ENCODE data around the gene DTNBP1.
A peak's percentile ranks its signal among the peaks of the same experiment; 100 is the strongest.
"Not testable (repeated sequence)": the region's sequence is repeated elsewhere in the genome, so short reads cannot be mapped to it uniquely, and the experiment has no call there.

The DTNBP1 gene

GRCh38 chr6:15550546-15551123 lies 112.2 kb downstream of the DTNBP1 start:
- no peaks in the 10 kb centered on the region for H3K9me3 ChIP-seq
- no peak overlapping the region for H3K4me3 ChIP-seq (ENCODE audit: low read depth in 1 of 2, low read length in 1 of 2)

GRCh38 chr6:15549371-15549770 lies 113.5 kb downstream of the DTNBP1 start:
- Histone ChIP-seq H3K27me3 (no peaks in the 10 kb centered on the region), H3K27ac (no peak overlapping the region), H3K9me3 (no peaks in the 10 kb centered on the region), H3K4me3 (ENCODE audit: low read depth in 1 of 2, low read length in 1 of 2) (no peak overlapping the region), H3K4me1 (ENCODE audit: control insufficient read depth in 1 of 2, insufficient read depth in 1 of 2, low read depth in 1 of 2, low read length in 1 of 2) (no peaks in the 10 kb centered on the region), H3K36me3 (no peaks in the 10 kb centered on the region)
- TF ChIP-seq CTCF (IDR thresholded peaks at IDR 0.05) = no peak

More at GRCh38 chr6:15550546-15551123, 112.2 kb downstream of the DTNBP1 start:
- Histone ChIP-seq H3K4me1 (ENCODE audit: control insufficient read depth in 1 of 2, insufficient read depth in 1 of 2, low read depth in 1 of 2, low read length in 1 of 2) (no peaks in the 10 kb centered on the region), H3K27me3 (no peaks in the 10 kb centered on the region), H3K36me3 (no peaks in the 10 kb centered on the region), H3K27ac (no peak overlapping the region)
- no peak for TF ChIP-seq CTCF (IDR thresholded peaks at IDR 0.05)

GRCh38 chr6:15547400-15547799 lies 115.4 kb downstream of the DTNBP1 start:
- Histone ChIP-seq H3K4me3 (ENCODE audit: low read depth in 1 of 2, low read length in 1 of 2) (no peak overlapping the region), H3K9me3 (no peaks in the 10 kb centered on the region), H3K36me3 (no peaks in the 10 kb centered on the region), H3K27ac (no peak overlapping the region), H3K4me1 (ENCODE audit: control insufficient read depth in 1 of 2, insufficient read depth in 1 of 2, low read depth in 1 of 2, low read length in 1 of 2) (peaks cover 13 to 14% of the 10 kb centered on the region in 2 experiments), H3K27me3 (no peaks in the 10 kb centered on the region)
- no peak for TF ChIP-seq CTCF (IDR thresholded peaks at IDR 0.05)

GRCh38 chr6:15546591-15546990 lies 116.2 kb downstream of the DTNBP1 start:
- Histone ChIP-seq H3K27ac (no peak overlapping the region), H3K4me3 (ENCODE audit: low read depth in 1 of 2, low read length in 1 of 2) (no peak overlapping the region), H3K36me3 (no peaks in the 10 kb centered on the region), H3K27me3 (no peaks in the 10 kb centered on the region), H3K4me1 (ENCODE audit: control insufficient read depth in 1 of 2, insufficient read depth in 1 of 2, low read depth in 1 of 2, low read length in 1 of 2) (peaks cover 15 to 17% of the 10 kb centered on the region in 2 experiments), H3K9me3 (no peaks in the 10 kb centered on the region)
- no peak for TF ChIP-seq CTCF (IDR thresholded peaks at IDR 0.05)

GRCh38 chr6:15544321-15544900 lies 118.4 kb downstream of the DTNBP1 start:
- H3K9me3 ChIP-seq = no peaks in the 10 kb centered on the region
- H3K27ac ChIP-seq = peak overlapping the region; percentile 79
- no peak overlapping the region for H3K4me3 ChIP-seq (ENCODE audit: low read depth in 1 of 2, low read length in 1 of 2)
- H3K36me3 ChIP-seq = no peaks in the 10 kb centered on the region
- H3K4me1 ChIP-seq (ENCODE audit: control insufficient read depth in 1 of 2, insufficient read depth in 1 of 2, low read depth in 1 of 2, low read length in 1 of 2) = peaks cover 32 to 39% of the 10 kb centered on the region in 2 experiments
- TF ChIP-seq CTCF (IDR thresholded peaks at IDR 0.05) = no peak
- no peaks in the 10 kb centered on the region for H3K27me3 ChIP-seq

- Histone ChIP-seq H3K4me1 (ENCODE audit: control insufficient read depth in 1 of 2, insufficient read depth in 1 of 2, low read depth in 1 of 2, low read length in 1 of 2) (peaks cover 42 to 49% of the 10 kb centered on the region in 2 experiments), H3K27ac (peak overlapping the region; percentile 79)
- H3K36me3 ChIP-seq; H3K27me3 ChIP-seq; H3K9me3 ChIP-seq; H3K4me3 ChIP-seq (ENCODE audit: low read depth in 1 of 2, low read length in 1 of 2): not testable (repeated sequence)
Measured at GRCh38 chr6:15543332-15543917, 119.4 kb downstream of the DTNBP1 start.
